Placental pericyte (primary cell): ENCODE measurements around the gene MAML2. TPM values are rescaled to one million over a fixed set of nuclear protein-coding genes. Genes with fewer than 3 reads are reported as not detected.

Experiments used
- small RNA-seq: library from RNA; depleted of rRNA; stranded (forward); fragments of <200 nt; gene quantifications from one replicate; pipeline ENCODE3, GENCODE V24; 2012; ENCODE audit warnings: low replicate concordance
- total RNA-seq: library from RNA; depleted of rRNA; stranded (reverse); fragments of >200 nt; gene quantifications from 2 replicates; pipeline ENCODE4 v1.2.3, GENCODE V29; 2012

The MAML2 gene
- total RNA-seq, result 19.5 and 27.9 TPM in 2 replicates

GRCh38 chr11:96342961-96343711 lies at the start of gene MAML2:
Gene MAML2, minus strand, starts transcription at chr11:96343195. Its CDS starts 1,300 bp downstream, at chr11:96341895.

GRCh38 chr11:96389720-96390487 lies 46.9 kb upstream of the MAML2 start, which contains the start of the genes CCDC82 and JRKL:
Gene CCDC82, minus strand, starts transcription at chr11:96389912. Its CDS starts 5,165 bp downstream, at chr11:96384747.
Gene JRKL, plus strand, starts transcription at chr11:96390013. Its CDS starts 637 bp downstream, at chr11:96390650.

Small RNA genes within 50 kb of the gene (small RNA-seq; reads per million reads assigned to genes)
- gene MIR1260B, result not detected

Other genes with a start within 250 kb of the MAML2 start
- 18.8 and 25.6 TPM in 2 replicates for gene CCDC82, start 46.7 kb upstream of the MAML2 start, total RNA-seq
- gene JRKL, start 46.8 kb upstream of the MAML2 start, total RNA-seq, result 7.2 and 10.0 TPM in 2 replicates